B cell (primary cell): ENCODE results near the gene VAPB. TPM values are rescaled to one million over a fixed set of nuclear protein-coding genes. Genes with fewer than 3 reads are reported as not detected.

ENCODE experiments used
- ATAC-seq: fragments of 200-7000 bp; cut with Tn5 transposase; one replicate; pipeline ENCODE4 v1.10.0; 2021; ENCODE audit warnings: low read depth, mild to moderate bottlenecking, moderate number of reproducible peaks, moderate library complexity
- CTCF ChIA-PET: fragments of 350-600 bp; sonication (Branson Sonifier 250); formaldehyde crosslinking; loops from one replicate; lab custom pipeline; 2021; ENCODE audit warnings: antibody characterized with exemption, inconsistent platforms; lab: Charles Lee
- POLR2A ChIA-PET: fragments of 350-600 bp; sonication (Branson Sonifier 250); formaldehyde crosslinking; loops from one replicate; lab custom pipeline; 2021; ENCODE audit warnings: antibody characterized with exemption; lab: Charles Lee
- DNase-seq: peaks from one replicate; pipeline ENCODE4 v3.0.0; 2013
- H2AFZ ChIP-seq: 2 replicates; pipeline ENCODE4 v1.6.1; 2012; ENCODE audit warnings: mild to moderate bottlenecking, low read depth, low read length; ENCODE audit not compliant: insufficient read depth, poor library complexity, severe bottlenecking
- H3K27ac ChIP-seq, 2 donors: 1 replicate in 1 of 2; 2 replicates in 1 of 2; pipeline ENCODE4 v1.5.1; 2012 to 2013; ENCODE audit warnings: low read length in 2 of 2, mild to moderate bottlenecking in 2 of 2, moderate library complexity in 1 of 2
- H3K27me3 ChIP-seq, 4 experiments: fragments of 200-600 bp in 1 of 4; sonication (generic) in 1 of 4; replicated peaks in 1 of 4; 1 replicate in 2 of 4; 2 replicates in 2 of 4; pipeline versions ENCODE4 v1.6.1 to v1.7.0; 2013 to 2016; ENCODE audit warnings: low read length in 3 of 4, mild to moderate bottlenecking in 2 of 4, mixed read lengths in 1 of 4, moderate library complexity in 1 of 4; ENCODE audit not compliant: insufficient read depth in 4 of 4, control insufficient read depth in 3 of 4; ENCODE audit errors: control extremely low read depth in 1 of 4
- H3K36me3 ChIP-seq, 2 experiments: replicated peaks in 1 of 2; 1 replicate in 1 of 2; 2 replicates in 1 of 2; pipeline versions ENCODE4 v1.6.1 to v1.7.1; 2013; ENCODE audit warnings: low read length in 1 of 2; ENCODE audit not compliant: insufficient read depth in 2 of 2, control insufficient read depth in 1 of 2; ENCODE audit errors: control extremely low read depth in 1 of 2, extremely low read depth in 1 of 2
- H3K4me1 ChIP-seq, 2 donors: fragments of 200-600 bp in 1 of 2; sonication (generic) in 1 of 2; 1 replicate in 1 of 2; 2 replicates in 1 of 2; pipeline versions ENCODE4 v1.5.1 to v1.6.1; 2013 to 2017; ENCODE audit warnings: low read length in 2 of 2; ENCODE audit not compliant: control insufficient read depth in 2 of 2, insufficient read depth in 2 of 2
- H3K4me2 ChIP-seq: replicated peaks from 2 replicates; pipeline ENCODE3; 2012; ENCODE audit warnings: mild to moderate bottlenecking, low read depth, low read length; ENCODE audit not compliant: poor library complexity, severe bottlenecking
- H3K4me3 ChIP-seq, 5 experiments: fragments of 200-600 bp in 1 of 5; sonication (generic) in 1 of 5; 1 replicate in 3 of 5; 2 replicates in 2 of 5; pipeline versions ENCODE4 v1.5.1 to v1.7.0; 2011 to 2016; ENCODE audit warnings: low read length in 4 of 5, mild to moderate bottlenecking in 4 of 5, low read depth in 2 of 5, control low read depth in 1 of 5, moderate library complexity in 1 of 5; ENCODE audit not compliant: insufficient read depth in 1 of 5; ENCODE audit errors: control extremely low read depth in 1 of 5, extremely low read depth in 1 of 5
- H3K79me2 ChIP-seq: fragments of 200-600 bp; sonication (generic); one replicate; pipeline ENCODE4 v1.6.0; 2016; ENCODE audit warnings: low read length; ENCODE audit not compliant: control insufficient read depth, insufficient read depth
- H3K9ac ChIP-seq: fragments of 200-600 bp; sonication (generic); 2 replicates; pipeline ENCODE4 v1.6.1; 2017; ENCODE audit warnings: mild to moderate bottlenecking, low read length, moderate library complexity
- H3K9me3 ChIP-seq, 3 donors: one replicate each; pipeline versions ENCODE4 v1.6.1 to v1.7.1; 2013; ENCODE audit warnings: low read length in 2 of 3; ENCODE audit not compliant: control insufficient read depth in 2 of 3, insufficient read depth in 1 of 3; ENCODE audit errors: control extremely low read depth in 1 of 3
- H4K20me1 ChIP-seq: 2 replicates; pipeline ENCODE4 v1.6.0; 2012; ENCODE audit warnings: mild to moderate bottlenecking, low read length; ENCODE audit not compliant: insufficient read depth, control insufficient read depth, poor library complexity, severe bottlenecking
- H3K27ac Mint-ChIP-seq: one replicate; pipeline ENCODE4 v1.8.0; 2021; ENCODE audit warnings: mixed read lengths
- H3K27me3 Mint-ChIP-seq: one replicate; pipeline ENCODE4 v1.8.0; 2021; ENCODE audit warnings: mixed read lengths
- H3K4me1 Mint-ChIP-seq: one replicate; pipeline ENCODE4 v1.8.0; 2021; ENCODE audit warnings: mixed read lengths
- H3K4me3 Mint-ChIP-seq: one replicate; pipeline ENCODE4 v1.8.0; 2021; ENCODE audit warnings: mixed read lengths
- H3K9me3 Mint-ChIP-seq: one replicate; pipeline ENCODE4 v1.8.0; 2022; ENCODE audit warnings: mixed read lengths; ENCODE audit not compliant: insufficient read depth
- EZH2 ChIP-seq: IDR thresholded peaks from 2 replicates; pipeline ENCODE4 v1.6.1; 2012; ENCODE audit warnings: borderline replicate concordance, low read depth, mild to moderate bottlenecking, moderate library complexity, low read length; ENCODE audit not compliant: insufficient read depth, poor library complexity, severe bottlenecking
- WGBS: methylation state at CpG from one replicate; pipeline ENCODE4 v1.1.5; 2013; ENCODE audit warnings: missing lambda C conversion rate; ENCODE audit not compliant: insufficient coverage; 5-methylcytosine and 5-hydroxymethylcytosine counted together
- intact Hi-C: fragments of 100-400 bp; cut with micrococcal nuclease; formaldehyde crosslinking; loops from one replicate; pipeline ENCODE4 v1.10.0; 2022
- polyA plus RNA-seq: library from polyadenylated mRNA; depleted of rRNA; stranded (reverse); fragments of >200 nt; gene quantifications from 2 replicates; pipeline ENCODE4 v1.2.3, GENCODE V29; 2012
- total RNA-seq, 2 donors: library from RNA; stranded (reverse); fragments of 120-200 nt in 1 of 2; gene quantifications; 1 replicate in 1 of 2; 2 replicates in 1 of 2; pipeline versions ENCODE4 v1.2.3 to v1.2.4, GENCODE V29; 2013 to 2022
- TF ChIP-seq, protein P1 (sequence below): fragments of 200-600 bp; IDR thresholded peaks from one replicate; pipeline ENCODE4 v1.8.0; 2022; ENCODE audit warnings: antibody characterized with exemption, mild to moderate bottlenecking

VAPB gene
- total and polyA plus RNA-seq, 2 donors (not counting 1 experiment from before 2014, with no cell fraction given), result 19.5 to 26.4 TPM

DNA sequence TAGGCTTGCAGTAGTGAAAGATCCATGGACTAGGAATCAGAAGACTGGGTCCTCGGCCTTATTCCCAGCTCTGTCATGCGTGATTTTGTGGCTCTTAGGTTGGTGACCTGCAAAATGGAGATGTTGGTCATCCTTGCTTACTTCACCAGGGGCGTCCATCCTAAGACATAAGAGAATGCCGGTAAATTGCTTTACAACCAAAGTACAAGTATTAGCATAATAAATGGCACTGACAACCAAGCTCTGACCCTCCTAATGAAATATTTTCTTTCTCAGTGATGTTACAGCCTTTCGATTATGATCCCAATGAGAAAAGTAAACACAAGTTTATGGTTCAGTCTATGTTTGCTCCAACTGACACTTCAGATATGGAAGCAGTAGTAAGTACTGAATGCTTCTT is 45.3 kb downstream of the VAPB start:
- Mint-ChIP-seq H3K4me1 (peaks cover 28% of the 10 kb centered on the region), H3K9me3 (no peaks in the 10 kb centered on the region), H3K27me3 (no peaks in the 10 kb centered on the region), H3K27ac (no peak overlapping the region), H3K4me3 (no peak overlapping the region)
- Histone ChIP-seq H3K9me3 (no peaks in the 10 kb centered on the region), H3K27me3 (no peaks in the 10 kb centered on the region), H3K79me2 (peaks cover 72% of the 10 kb centered on the region), H3K4me2 (no peak overlapping the region), H3K9ac (no peak overlapping the region), H3K4me1 (peaks cover 4 to 9% of the 10 kb centered on the region in 2 donors), H2AFZ (no peak overlapping the region), H3K36me3 (peaks cover 0 to 31% of the 10 kb centered on the region in 2 experiments), H3K4me3 (no peak overlapping the region), H3K27ac (no peak overlapping the region), H4K20me1 (peaks cover 87% of the 10 kb centered on the region)
- ATAC-seq, result no peak
- POLR2A ChIA-PET, result no interaction called here
- DNase-seq, result no peak
- TF ChIP-seq, protein P1, sequence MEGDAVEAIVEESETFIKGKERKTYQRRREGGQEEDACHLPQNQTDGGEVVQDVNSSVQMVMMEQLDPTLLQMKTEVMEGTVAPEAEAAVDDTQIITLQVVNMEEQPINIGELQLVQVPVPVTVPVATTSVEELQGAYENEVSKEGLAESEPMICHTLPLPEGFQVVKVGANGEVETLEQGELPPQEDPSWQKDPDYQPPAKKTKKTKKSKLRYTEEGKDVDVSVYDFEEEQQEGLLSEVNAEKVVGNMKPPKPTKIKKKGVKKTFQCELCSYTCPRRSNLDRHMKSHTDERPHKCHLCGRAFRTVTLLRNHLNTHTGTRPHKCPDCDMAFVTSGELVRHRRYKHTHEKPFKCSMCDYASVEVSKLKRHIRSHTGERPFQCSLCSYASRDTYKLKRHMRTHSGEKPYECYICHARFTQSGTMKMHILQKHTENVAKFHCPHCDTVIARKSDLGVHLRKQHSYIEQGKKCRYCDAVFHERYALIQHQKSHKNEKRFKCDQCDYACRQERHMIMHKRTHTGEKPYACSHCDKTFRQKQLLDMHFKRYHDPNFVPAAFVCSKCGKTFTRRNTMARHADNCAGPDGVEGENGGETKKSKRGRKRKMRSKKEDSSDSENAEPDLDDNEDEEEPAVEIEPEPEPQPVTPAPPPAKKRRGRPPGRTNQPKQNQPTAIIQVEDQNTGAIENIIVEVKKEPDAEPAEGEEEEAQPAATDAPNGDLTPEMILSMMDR, result no peak
- TF ChIP-seq EZH2, result no peak
- CTCF ChIA-PET, result no interaction called here
- intact Hi-C loops, result no loop called here
- WGBS, result 98% methylated on average over 4 of the region's 5 CpGs

DNA sequence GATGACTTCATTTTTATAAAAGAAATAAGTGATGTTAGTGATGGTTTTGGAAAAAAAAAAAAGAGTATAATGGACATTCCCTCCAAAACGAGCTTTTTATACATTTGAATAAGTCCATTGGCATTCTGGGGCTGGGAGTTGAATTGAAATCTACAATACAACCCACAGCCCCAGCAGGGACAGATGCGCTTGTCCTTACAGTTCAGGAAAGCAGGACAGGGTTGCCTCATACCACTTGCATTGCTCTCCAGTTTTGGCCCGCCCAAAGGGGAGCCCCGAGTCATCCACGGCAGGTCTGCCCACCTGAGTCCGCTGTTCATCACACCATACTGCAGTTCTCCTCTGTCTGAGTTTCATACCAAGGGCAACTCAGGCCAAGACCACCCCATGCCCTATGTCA is 46.2 kb downstream of the VAPB start:
- intact Hi-C loops, result no loop called here
- H3K9me3 ChIP-seq, result no peaks in the 10 kb centered on the region
- no peak overlapping the region for H3K4me2 ChIP-seq
- H3K79me2 ChIP-seq, result peaks cover 69% of the 10 kb centered on the region
- TF ChIP-seq EZH2, result no peak
- TF ChIP-seq, protein P1, result no peak
- no peak overlapping the region for H2AFZ ChIP-seq
- H3K36me3 ChIP-seq, result peaks cover 0 to 40% of the 10 kb centered on the region in 2 experiments
- peaks cover 4 to 9% of the 10 kb centered on the region in 2 donors for H3K4me1 ChIP-seq
- H3K4me3 Mint-ChIP-seq, result no peak overlapping the region
- no peak overlapping the region for H3K9ac ChIP-seq
- no peak overlapping the region for H3K27ac ChIP-seq
- DNase-seq, result no peak
- no peak overlapping the region for H3K4me3 ChIP-seq
- H3K4me1 Mint-ChIP-seq, result peaks cover 31% of the 10 kb centered on the region
- no peak for ATAC-seq
- CTCF ChIA-PET, result no interaction called here
- H3K27me3 Mint-ChIP-seq, result no peaks in the 10 kb centered on the region
- no peak overlapping the region for H3K27ac Mint-ChIP-seq
- peaks cover 91% of the 10 kb centered on the region for H4K20me1 ChIP-seq
- POLR2A ChIA-PET, result no interaction called here
- 95% methylated on average over 5 of the region's 6 CpGs for WGBS
- no peaks in the 10 kb centered on the region for H3K9me3 Mint-ChIP-seq
- no peaks in the 10 kb centered on the region for H3K27me3 ChIP-seq
